ENCODE results near the gene PRPF6.

DNA sequence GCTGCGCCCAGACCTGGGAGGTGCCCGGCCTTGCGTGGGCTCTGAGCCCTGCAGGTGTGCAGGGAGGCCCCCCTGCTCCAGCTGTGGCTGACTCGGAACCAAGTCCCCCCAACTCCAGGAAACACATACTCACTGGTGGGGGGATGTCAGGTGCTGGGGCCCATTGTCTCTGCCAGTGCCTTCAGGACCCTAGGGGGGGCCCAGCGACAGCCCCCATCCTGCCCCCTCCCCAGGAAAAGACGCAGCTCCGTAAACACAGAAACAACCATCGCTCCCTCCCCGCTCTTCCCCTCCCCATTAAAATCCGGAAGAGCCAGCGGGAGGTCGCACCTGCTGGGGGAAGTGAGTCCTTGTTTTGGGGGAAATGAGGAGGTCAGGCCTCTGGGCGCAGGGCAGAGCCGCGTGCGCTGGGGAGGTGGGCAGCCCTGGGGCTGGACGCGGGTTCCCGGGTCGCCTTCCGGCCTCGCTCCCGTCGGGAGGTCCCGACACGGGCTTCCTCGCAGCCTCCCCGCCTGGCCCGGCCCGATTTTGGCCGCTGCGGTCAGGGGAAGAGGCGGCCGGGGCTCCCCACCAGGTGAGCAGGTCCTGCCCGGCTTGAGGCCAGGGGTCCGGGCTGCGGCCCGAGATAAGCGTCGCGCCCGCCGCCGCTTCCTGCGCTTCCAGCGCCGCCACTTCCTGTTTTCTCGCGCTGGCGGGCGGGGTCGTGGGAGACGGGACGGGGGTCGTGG is 61.3 kb downstream of the PRPF6 start:
- TF ChIP-seq, protein P1, sequence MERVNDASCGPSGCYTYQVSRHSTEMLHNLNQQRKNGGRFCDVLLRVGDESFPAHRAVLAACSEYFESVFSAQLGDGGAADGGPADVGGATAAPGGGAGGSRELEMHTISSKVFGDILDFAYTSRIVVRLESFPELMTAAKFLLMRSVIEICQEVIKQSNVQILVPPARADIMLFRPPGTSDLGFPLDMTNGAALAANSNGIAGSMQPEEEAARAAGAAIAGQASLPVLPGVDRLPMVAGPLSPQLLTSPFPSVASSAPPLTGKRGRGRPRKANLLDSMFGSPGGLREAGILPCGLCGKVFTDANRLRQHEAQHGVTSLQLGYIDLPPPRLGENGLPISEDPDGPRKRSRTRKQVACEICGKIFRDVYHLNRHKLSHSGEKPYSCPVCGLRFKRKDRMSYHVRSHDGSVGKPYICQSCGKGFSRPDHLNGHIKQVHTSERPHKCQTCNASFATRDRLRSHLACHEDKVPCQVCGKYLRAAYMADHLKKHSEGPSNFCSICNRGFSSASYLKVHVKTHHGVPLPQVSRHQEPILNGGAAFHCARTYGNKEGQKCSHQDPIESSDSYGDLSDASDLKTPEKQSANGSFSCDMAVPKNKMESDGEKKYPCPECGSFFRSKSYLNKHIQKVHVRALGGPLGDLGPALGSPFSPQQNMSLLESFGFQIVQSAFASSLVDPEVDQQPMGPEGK (CRISPR knock-in tag; IDR thresholded peaks at IDR 0.05; ENCODE audit: borderline replicate concordance), result no peak
- TF ChIP-seq OSR1 (CRISPR knock-in tag; IDR thresholded peaks at IDR 0.05) (no peak), TCF4 (CRISPR knock-in tag; IDR thresholded peaks at IDR 0.05; ENCODE audit: borderline replicate concordance) (no peak), ARNTL (CRISPR knock-in tag; IDR thresholded peaks at IDR 0.05; ENCODE audit: borderline replicate concordance, low read depth) (no peak), SNAI2 (CRISPR knock-in tag; IDR thresholded peaks at IDR 0.05) (no peak)
- TF ChIP-seq, protein P2, sequence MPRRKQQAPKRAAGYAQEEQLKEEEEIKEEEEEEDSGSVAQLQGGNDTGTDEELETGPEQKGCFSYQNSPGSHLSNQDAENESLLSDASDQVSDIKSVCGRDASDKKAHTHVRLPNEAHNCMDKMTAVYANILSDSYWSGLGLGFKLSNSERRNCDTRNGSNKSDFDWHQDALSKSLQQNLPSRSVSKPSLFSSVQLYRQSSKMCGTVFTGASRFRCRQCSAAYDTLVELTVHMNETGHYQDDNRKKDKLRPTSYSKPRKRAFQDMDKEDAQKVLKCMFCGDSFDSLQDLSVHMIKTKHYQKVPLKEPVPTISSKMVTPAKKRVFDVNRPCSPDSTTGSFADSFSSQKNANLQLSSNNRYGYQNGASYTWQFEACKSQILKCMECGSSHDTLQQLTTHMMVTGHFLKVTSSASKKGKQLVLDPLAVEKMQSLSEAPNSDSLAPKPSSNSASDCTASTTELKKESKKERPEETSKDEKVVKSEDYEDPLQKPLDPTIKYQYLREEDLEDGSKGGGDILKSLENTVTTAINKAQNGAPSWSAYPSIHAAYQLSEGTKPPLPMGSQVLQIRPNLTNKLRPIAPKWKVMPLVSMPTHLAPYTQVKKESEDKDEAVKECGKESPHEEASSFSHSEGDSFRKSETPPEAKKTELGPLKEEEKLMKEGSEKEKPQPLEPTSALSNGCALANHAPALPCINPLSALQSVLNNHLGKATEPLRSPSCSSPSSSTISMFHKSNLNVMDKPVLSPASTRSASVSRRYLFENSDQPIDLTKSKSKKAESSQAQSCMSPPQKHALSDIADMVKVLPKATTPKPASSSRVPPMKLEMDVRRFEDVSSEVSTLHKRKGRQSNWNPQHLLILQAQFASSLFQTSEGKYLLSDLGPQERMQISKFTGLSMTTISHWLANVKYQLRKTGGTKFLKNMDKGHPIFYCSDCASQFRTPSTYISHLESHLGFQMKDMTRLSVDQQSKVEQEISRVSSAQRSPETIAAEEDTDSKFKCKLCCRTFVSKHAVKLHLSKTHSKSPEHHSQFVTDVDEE (CRISPR knock-in tag; IDR thresholded peaks at IDR 0.05), result no peak

All from SK-N-SH treated with all-trans-retinoic acid at 6 μM for 48 hours (cell line).